Measurements from ENCODE around the gene DLG4. TPM values are rescaled to one million over a fixed set of nuclear protein-coding genes. Genes with fewer than 3 reads are reported as not detected.

DLG4 gene
- total RNA-seq, 4 donors from 2014 or later, result 2.7 to 7.7 (median 4.7) TPM

GRCh38 chr17:7236808-7237207 lies 17.2 kb upstream of the DLG4 start:
- WGBS, 2 donors, result 84 to 86% methylated on average over 6 of the region's 6 CpGs
- no peak overlapping the region for H3K4me3 ChIP-seq (ENCODE audit: low read depth, poor library complexity, severe bottlenecking)
- TF ChIP-seq POLR2A (IDR thresholded peaks at IDR 0.05) (no peak), CTCF (IDR thresholded peaks at IDR 0.05) (no peak)
- intact Hi-C loops (cut with DNase I; ENCODE audit: low total_unique reads), result no loop called here
- no peak for DNase-seq (ENCODE audit: low spot score in 2 of 2)

- WGBS, 2 donors, result 73 to 75% methylated on average over 22 of the region's 22 CpGs
- TF ChIP-seq POLR2A (IDR thresholded peaks at IDR 0.05) (no peak), CTCF (IDR thresholded peaks at IDR 0.05) (no peak)
- DNase-seq (ENCODE audit: low spot score in 2 of 2), result no peak
- H3K4me3 ChIP-seq (ENCODE audit: low read depth, poor library complexity, severe bottlenecking), result no peak overlapping the region
- intact Hi-C loops (cut with DNase I; ENCODE audit: low total_unique reads), result no loop called here
These were observed 16.3 kb upstream of the DLG4 start for GRCh38 chr17:7235693-7236665.

GRCh38 chr17:7234083-7234951 lies 14.7 kb upstream of the DLG4 start, which contains the start of gene DVL2:
Gene DVL2 (minus strand): TSS chr17:7234517. CDS start chr17:7234262, 255 bp downstream.
- peak; percentile 97 to 100 for DNase-seq (ENCODE audit: low spot score in 2 of 2)
- WGBS, 2 donors, result 0% methylated on average over 43 to 71 of the region's 72 CpGs
- H3K4me3 ChIP-seq (ENCODE audit: low read depth, poor library complexity, severe bottlenecking), result peak within 1 kb of the TSS; percentile 67
- no peak for TF ChIP-seq POLR2A (IDR thresholded peaks at IDR 0.05)
- peak in 1 of 3 donors; percentile 67 for TF ChIP-seq CTCF (IDR thresholded peaks at IDR 0.05)
- intact Hi-C loops (cut with DNase I; ENCODE audit: low total_unique reads), result no loop called here

- intact Hi-C loops (cut with DNase I; ENCODE audit: low total_unique reads), result no loop called here
- no peak for DNase-seq (ENCODE audit: low spot score in 2 of 2)
- 2 to 3% methylated on average over 9 of the region's 9 CpGs for WGBS, 2 donors
- peak overlapping the region; percentile 67 for H3K4me3 ChIP-seq (ENCODE audit: low read depth, poor library complexity, severe bottlenecking)
- TF ChIP-seq CTCF (IDR thresholded peaks at IDR 0.05), result no peak
- no peak for TF ChIP-seq POLR2A (IDR thresholded peaks at IDR 0.05)
These were observed 14.1 kb upstream of the DLG4 start for GRCh38 chr17:7233701-7234082.

- no peak overlapping the region for H3K4me3 ChIP-seq (ENCODE audit: low read depth, poor library complexity, severe bottlenecking)
- no peak for DNase-seq (ENCODE audit: low spot score in 2 of 2)
- TF ChIP-seq POLR2A (IDR thresholded peaks at IDR 0.05) (no peak), CTCF (IDR thresholded peaks at IDR 0.05) (no peak)
- intact Hi-C loops (cut with DNase I; ENCODE audit: low total_unique reads), result no loop called here
- WGBS, 2 donors, result 80 to 82% methylated on average over 5 of the region's 5 CpGs
These were observed 12.5 kb upstream of the DLG4 start for GRCh38 chr17:7232114-7232513.
